Keratinocyte (primary cell): ENCODE measurements around the gene TMX1. TPM values are rescaled to one million over a fixed set of nuclear protein-coding genes. Genes with fewer than 3 reads are reported as not detected.

Experiments used
- DNase-seq: peaks from one replicate; pipeline ENCODE4 v3.0.0-alpha.2; 2011; ENCODE audit warnings: low read depth, missing footprints, low spot score
- FAIRE-seq: peaks from 2 replicates; lab custom pipeline; 2011; peaks lifted over from hg19 to GRCh38; lab: Jason Lieb, UNC
- H2AFZ ChIP-seq: 2 replicates; pipeline ENCODE4 v1.6.0; 2012; ENCODE audit warnings: low read length, control low read depth, inconsistent platforms; ENCODE audit not compliant: control insufficient read depth
- H3K27ac ChIP-seq: 2 replicates; pipeline ENCODE4 v1.5.1; 2011; ENCODE audit warnings: low read length; ENCODE audit not compliant: control insufficient read depth, insufficient read depth
- H3K27me3 ChIP-seq: 3 replicates; pipeline ENCODE4 v1.6.0; 2011; ENCODE audit warnings: low read length; ENCODE audit not compliant: control insufficient read depth, insufficient read depth; ENCODE audit errors: extremely low read depth
- H3K36me3 ChIP-seq, 2 experiments: 2 replicates in 1 of 2; 3 replicates in 1 of 2; pipeline ENCODE4 v1.5.1; 2011; ENCODE audit warnings: low read length in 2 of 2, mild to moderate bottlenecking in 1 of 2; ENCODE audit not compliant: control insufficient read depth in 2 of 2, insufficient read depth in 2 of 2; ENCODE audit errors: extremely low read depth in 1 of 2
- H3K4me1 ChIP-seq: 3 replicates; pipeline ENCODE4 v1.5.1; 2011; ENCODE audit warnings: low read length; ENCODE audit not compliant: control insufficient read depth, insufficient read depth; ENCODE audit errors: extremely low read depth
- H3K4me2 ChIP-seq: 3 replicates; pipeline ENCODE4 v1.6.0; 2011; ENCODE audit warnings: low read depth, low read length; ENCODE audit not compliant: control insufficient read depth, insufficient read depth; ENCODE audit errors: extremely low read depth
- H3K4me3 ChIP-seq, 3 experiments: fragments of 200-600 bp in 1 of 3; sonication (generic) in 1 of 3; 2 replicates in 2 of 3; 3 replicates in 1 of 3; pipeline ENCODE4 v1.5.1; 2011 to 2016; ENCODE audit warnings: low read length in 3 of 3, mild to moderate bottlenecking in 3 of 3, control low read depth in 2 of 3, inconsistent platforms in 1 of 3, low read depth in 1 of 3, mixed read lengths in 1 of 3, mixed run types in 1 of 3, moderate library complexity in 1 of 3; ENCODE audit not compliant: control insufficient read depth in 2 of 3, insufficient read depth in 2 of 3; ENCODE audit errors: extremely low read depth in 1 of 3
- H3K79me2 ChIP-seq: 2 replicates; pipeline ENCODE4 v1.6.0; 2012; ENCODE audit warnings: low read length; ENCODE audit not compliant: control insufficient read depth, insufficient read depth
- H3K9ac ChIP-seq: 3 replicates; pipeline ENCODE4 v1.6.0; 2011; ENCODE audit warnings: low read length; ENCODE audit not compliant: control insufficient read depth, insufficient read depth; ENCODE audit errors: extremely low read depth
- H3K9me1 ChIP-seq: 3 replicates; pipeline ENCODE4 v1.6.0; 2011; ENCODE audit warnings: low read length; ENCODE audit not compliant: control insufficient read depth, insufficient read depth; ENCODE audit errors: extremely low read depth
- H3K9me3 ChIP-seq: 2 replicates; pipeline ENCODE4 v1.5.1; 2012; ENCODE audit warnings: low read depth, low read length; ENCODE audit not compliant: control insufficient read depth
- H4K20me1 ChIP-seq: 3 replicates; pipeline ENCODE4 v1.6.0; 2011; ENCODE audit warnings: low read length; ENCODE audit not compliant: control insufficient read depth, insufficient read depth; ENCODE audit errors: extremely low read depth
- CTCF ChIP-seq, 3 experiments: IDR thresholded peaks in 1 of 3; conservative IDR thresholded peaks in 1 of 3; optimal IDR thresholded peaks in 1 of 3; 2 replicates in 2 of 3; 3 replicates in 1 of 3; pipeline versions ENCODE3 to v1.5.1; 2011; ENCODE audit warnings: low read length in 3 of 3, mild to moderate bottlenecking in 3 of 3, moderate library complexity in 2 of 3, control low read depth in 1 of 3, inconsistent platforms in 1 of 3; ENCODE audit not compliant: insufficient read depth in 2 of 3; ENCODE audit errors: extremely low read depth in 1 of 3
- EZH2 ChIP-seq: IDR thresholded peaks from one replicate; pipeline ENCODE4 v1.6.1; 2012; ENCODE audit warnings: inconsistent platforms, mild to moderate bottlenecking, low read length, moderate library complexity
- dilution Hi-C: fragments of 300-500 bp; cut with MboI; formaldehyde crosslinking; loops from one replicate; pipeline ENCODE4 v1.7.0; 2020; ENCODE audit warnings: low sequenced_read_pairs; ENCODE audit not compliant: extremely low pct_ligation_motif_present
- polyA plus RNA-seq, 5 experiments: library from polyadenylated mRNA; depleted of rRNA in 3 of 5; stranded (reverse) in 3 of 5; stranded (forward) in 1 of 5; unstranded in 1 of 5; fragments of >200 nt; gene quantifications; 1 replicate in 1 of 5; 2 replicates in 3 of 5; 3 replicates in 1 of 5; pipeline versions ENCODE4 v1.2.1 to v1.2.3, GENCODE V29; 2011 to 2012; ENCODE audit warnings: missing spikeins in 2 of 5, low read depth in 1 of 5, low replicate concordance in 1 of 5

TMX1 gene
- polyA plus RNA-seq, 1 donor (not counting 4 experiments of a cell fraction or from before 2014, with no cell fraction given), result 36.0 TPM

- Histone ChIP-seq H3K36me3 (peaks cover 1 to 12% of the 10 kb centered on the region in 2 experiments), H3K9me1 (no peaks in the 10 kb centered on the region), H3K9me3 (no peaks in the 10 kb centered on the region), H3K4me3 (no peak overlapping the region), H2AFZ (no peak overlapping the region), H3K4me2 (no peak overlapping the region), H3K27ac (no peak overlapping the region), H4K20me1 (no peaks in the 10 kb centered on the region), H3K9ac (no peak overlapping the region), H3K79me2 (no peaks in the 10 kb centered on the region), H3K27me3 (no peaks in the 10 kb centered on the region), H3K4me1 (no peaks in the 10 kb centered on the region)
- FAIRE-seq (peak; percentile 20), DNase-seq (no peak)
- dilution Hi-C loops, result no loop called here
- no peak for TF ChIP-seq EZH2
- no peak for TF ChIP-seq CTCF (optimal IDR thresholded peaks at IDR 0.05 in 1 of 3, IDR thresholded peaks at IDR 0.05 in 1 of 3, conservative IDR thresholded peaks at IDR 0.05 in 1 of 3; ENCODE audit: extremely low read depth in 1 of 3, insufficient read depth in 2 of 3, low read length in 3 of 3)
Observed at GRCh38 chr14:51258280-51258679, 18.2 kb downstream of the TMX1 start.

GRCh38 chr14:51258788-51259187 is 18.7 kb downstream of the TMX1 start:
- Histone ChIP-seq H3K4me2 (no peak overlapping the region), H3K9me1 (no peaks in the 10 kb centered on the region), H3K9me3 (no peaks in the 10 kb centered on the region), H2AFZ (no peak overlapping the region), H3K27ac (no peak overlapping the region), H3K9ac (no peak overlapping the region), H3K27me3 (no peaks in the 10 kb centered on the region), H3K36me3 (peaks cover 1 to 11% of the 10 kb centered on the region in 2 experiments), H3K4me1 (no peaks in the 10 kb centered on the region), H4K20me1 (no peaks in the 10 kb centered on the region), H3K4me3 (no peak overlapping the region), H3K79me2 (no peaks in the 10 kb centered on the region)
- FAIRE-seq, result no peak
- no peak for DNase-seq
- dilution Hi-C loops, result no loop called here
- TF ChIP-seq CTCF (optimal IDR thresholded peaks at IDR 0.05 in 1 of 3, IDR thresholded peaks at IDR 0.05 in 1 of 3, conservative IDR thresholded peaks at IDR 0.05 in 1 of 3; ENCODE audit: extremely low read depth in 1 of 3, insufficient read depth in 2 of 3, low read length in 3 of 3) (no peak), EZH2 (no peak)
